SK-N-SH treated with all-trans-retinoic acid at 6 μM for 48 hours (cell line): ENCODE data around the gene PBX4.

ENCODE experiments used
- ATAC-seq: fragments of 200-7000 bp; cut with Tn5 transposase; 3 replicates; pipeline ENCODE4 v1.9.1; 2020; ENCODE audit warnings: mild to moderate bottlenecking, moderate library complexity
- BACH2 ChIP-seq: fragments of 250-450 bp; sonication (Bioruptor Pico); IDR thresholded peaks from 2 replicates; pipeline ENCODE4 v1.9.0; 2021; ENCODE audit warnings: mild to moderate bottlenecking, borderline replicate concordance
- CSDC2 ChIP-seq: fragments of 250-450 bp; sonication (Bioruptor Pico); IDR thresholded peaks from 2 replicates; pipeline ENCODE4 v1.5.0; 2020; ENCODE audit warnings: mild to moderate bottlenecking, moderate library complexity
- CSRNP3 ChIP-seq: fragments of 250-450 bp; sonication (Bioruptor Pico); IDR thresholded peaks from 2 replicates; pipeline ENCODE4 v1.5.1; 2021; ENCODE audit warnings: mild to moderate bottlenecking, moderate library complexity
- ESRRG ChIP-seq: fragments of 250-450 bp; sonication (Bioruptor Pico); IDR thresholded peaks from 2 replicates; pipeline ENCODE4 v1.6.1; 2021; ENCODE audit warnings: mild to moderate bottlenecking
- GLIS3 ChIP-seq: fragments of 250-450 bp; sonication (Bioruptor Pico); IDR thresholded peaks from 2 replicates; pipeline ENCODE4 v1.5.0; 2020; ENCODE audit warnings: mild to moderate bottlenecking, moderate library complexity
- ISL1 ChIP-seq: fragments of 250-450 bp; sonication (Bioruptor Pico); IDR thresholded peaks from 2 replicates; pipeline ENCODE4 v2.1.2; 2022; ENCODE audit warnings: mild to moderate bottlenecking, moderate library complexity
- OSR1 ChIP-seq: fragments of 250-450 bp; sonication (Bioruptor Pico); IDR thresholded peaks from 2 replicates; pipeline ENCODE4 v1.8.0; 2022; ENCODE audit warnings: moderate library complexity, mild to moderate bottlenecking, inconsistent platforms
- PATZ1 ChIP-seq: fragments of 250-450 bp; sonication (Bioruptor Pico); IDR thresholded peaks from 2 replicates; pipeline ENCODE4 v1.8.0; 2020; ENCODE audit warnings: mild to moderate bottlenecking, moderate library complexity, borderline replicate concordance
- PPARA ChIP-seq: fragments of 250-450 bp; sonication (Bioruptor Pico); IDR thresholded peaks from 2 replicates; pipeline ENCODE4 v1.5.0; 2020; ENCODE audit warnings: mild to moderate bottlenecking, borderline replicate concordance
- SNAI2 ChIP-seq: fragments of 250-450 bp; sonication (Bioruptor Pico); IDR thresholded peaks from 2 replicates; pipeline ENCODE4 v1.5.0; 2020; ENCODE audit warnings: mild to moderate bottlenecking, moderate library complexity
- TCF4 ChIP-seq: fragments of 250-450 bp; sonication (Bioruptor Pico); IDR thresholded peaks from 2 replicates; pipeline ENCODE4 v1.8.0; 2021; ENCODE audit warnings: mild to moderate bottlenecking, moderate library complexity, borderline replicate concordance
- TOX ChIP-seq: fragments of 250-450 bp; sonication (Bioruptor Pico); IDR thresholded peaks from 2 replicates; pipeline ENCODE4 v1.8.0; 2021; ENCODE audit warnings: mild to moderate bottlenecking, moderate library complexity, borderline replicate concordance
- ZC3H10 ChIP-seq: fragments of 250-450 bp; sonication (Bioruptor Pico); IDR thresholded peaks from 2 replicates; pipeline ENCODE4 v1.5.1; 2021; ENCODE audit warnings: mild to moderate bottlenecking, moderate library complexity
- ZNF70 ChIP-seq: fragments of 450-650 bp; formaldehyde crosslinking; IDR thresholded peaks from 2 replicates; pipeline ENCODE4 v1.5.0; 2020; ENCODE audit warnings: mild to moderate bottlenecking, moderate library complexity
- ZNF8 ChIP-seq: fragments of 450-650 bp; formaldehyde crosslinking; IDR thresholded peaks from 2 replicates; pipeline ENCODE4 v1.5.0; 2020; ENCODE audit warnings: mild to moderate bottlenecking, moderate library complexity
- TF ChIP-seq, protein P1 (sequence below): fragments of 250-450 bp; sonication (Bioruptor Pico); IDR thresholded peaks from 2 replicates; pipeline ENCODE4 v1.5.0; 2020; ENCODE audit warnings: mild to moderate bottlenecking, moderate library complexity
- TF ChIP-seq, protein P2 (sequence below): fragments of 250-450 bp; sonication (Bioruptor Pico); IDR thresholded peaks from 2 replicates; pipeline ENCODE4 v1.8.0; 2021; ENCODE audit warnings: low read depth, mild to moderate bottlenecking, moderate library complexity, borderline replicate concordance
- TF ChIP-seq, protein P3 (sequence below): fragments of 250-450 bp; sonication (Bioruptor Pico); IDR thresholded peaks from 2 replicates; pipeline ENCODE4 v1.5.1; 2020; ENCODE audit warnings: low read depth, mild to moderate bottlenecking, moderate library complexity

The PBX4 gene

DNA sequence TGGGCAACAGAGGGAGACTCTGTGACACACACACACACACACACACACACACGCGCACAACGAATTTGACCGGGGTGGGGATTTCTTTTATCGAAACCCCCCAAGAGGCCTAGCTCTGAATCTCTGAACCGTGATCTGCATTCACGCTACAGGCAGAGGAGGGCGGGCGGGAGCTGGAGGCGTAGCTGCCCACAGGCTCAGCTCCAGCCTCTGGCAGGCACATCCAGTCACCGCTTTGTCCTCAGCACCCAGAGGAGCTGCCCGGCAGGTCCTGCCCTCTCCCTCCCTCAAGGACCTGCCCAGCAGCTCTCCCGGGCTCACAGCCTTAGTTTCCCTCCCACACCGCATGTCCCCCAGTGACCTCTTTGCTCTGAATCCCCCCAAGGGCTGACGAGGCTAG is 60.4 kb downstream of the PBX4 start:
- ATAC-seq = no peak
- TF ChIP-seq ZC3H10 = no peak
- TF ChIP-seq, protein P1, sequence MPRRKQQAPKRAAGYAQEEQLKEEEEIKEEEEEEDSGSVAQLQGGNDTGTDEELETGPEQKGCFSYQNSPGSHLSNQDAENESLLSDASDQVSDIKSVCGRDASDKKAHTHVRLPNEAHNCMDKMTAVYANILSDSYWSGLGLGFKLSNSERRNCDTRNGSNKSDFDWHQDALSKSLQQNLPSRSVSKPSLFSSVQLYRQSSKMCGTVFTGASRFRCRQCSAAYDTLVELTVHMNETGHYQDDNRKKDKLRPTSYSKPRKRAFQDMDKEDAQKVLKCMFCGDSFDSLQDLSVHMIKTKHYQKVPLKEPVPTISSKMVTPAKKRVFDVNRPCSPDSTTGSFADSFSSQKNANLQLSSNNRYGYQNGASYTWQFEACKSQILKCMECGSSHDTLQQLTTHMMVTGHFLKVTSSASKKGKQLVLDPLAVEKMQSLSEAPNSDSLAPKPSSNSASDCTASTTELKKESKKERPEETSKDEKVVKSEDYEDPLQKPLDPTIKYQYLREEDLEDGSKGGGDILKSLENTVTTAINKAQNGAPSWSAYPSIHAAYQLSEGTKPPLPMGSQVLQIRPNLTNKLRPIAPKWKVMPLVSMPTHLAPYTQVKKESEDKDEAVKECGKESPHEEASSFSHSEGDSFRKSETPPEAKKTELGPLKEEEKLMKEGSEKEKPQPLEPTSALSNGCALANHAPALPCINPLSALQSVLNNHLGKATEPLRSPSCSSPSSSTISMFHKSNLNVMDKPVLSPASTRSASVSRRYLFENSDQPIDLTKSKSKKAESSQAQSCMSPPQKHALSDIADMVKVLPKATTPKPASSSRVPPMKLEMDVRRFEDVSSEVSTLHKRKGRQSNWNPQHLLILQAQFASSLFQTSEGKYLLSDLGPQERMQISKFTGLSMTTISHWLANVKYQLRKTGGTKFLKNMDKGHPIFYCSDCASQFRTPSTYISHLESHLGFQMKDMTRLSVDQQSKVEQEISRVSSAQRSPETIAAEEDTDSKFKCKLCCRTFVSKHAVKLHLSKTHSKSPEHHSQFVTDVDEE (CRISPR knock-in tag) = no peak
- no peak for TF ChIP-seq SNAI2 (CRISPR knock-in tag)
- TF ChIP-seq BACH2 (CRISPR knock-in tag) = no peak
- TF ChIP-seq CSDC2 (CRISPR knock-in tag) = no peak
- TF ChIP-seq ESRRG (CRISPR knock-in tag) = no peak
- TF ChIP-seq TCF4 (CRISPR knock-in tag) = no peak
- TF ChIP-seq CSRNP3 (CRISPR knock-in tag) = no peak
- TF ChIP-seq ZNF8 (CRISPR knock-in tag) = no peak
- TF ChIP-seq, protein P2, sequence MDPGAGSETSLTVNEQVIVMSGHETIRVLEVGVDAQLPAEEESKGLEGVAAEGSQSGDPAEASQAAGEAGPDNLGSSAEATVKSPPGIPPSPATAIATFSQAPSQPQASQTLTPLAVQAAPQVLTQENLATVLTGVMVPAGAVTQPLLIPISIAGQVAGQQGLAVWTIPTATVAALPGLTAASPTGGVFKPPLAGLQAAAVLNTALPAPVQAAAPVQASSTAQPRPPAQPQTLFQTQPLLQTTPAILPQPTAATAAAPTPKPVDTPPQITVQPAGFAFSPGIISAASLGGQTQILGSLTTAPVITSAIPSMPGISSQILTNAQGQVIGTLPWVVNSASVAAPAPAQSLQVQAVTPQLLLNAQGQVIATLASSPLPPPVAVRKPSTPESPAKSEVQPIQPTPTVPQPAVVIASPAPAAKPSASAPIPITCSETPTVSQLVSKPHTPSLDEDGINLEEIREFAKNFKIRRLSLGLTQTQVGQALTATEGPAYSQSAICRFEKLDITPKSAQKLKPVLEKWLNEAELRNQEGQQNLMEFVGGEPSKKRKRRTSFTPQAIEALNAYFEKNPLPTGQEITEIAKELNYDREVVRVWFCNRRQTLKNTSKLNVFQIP (CRISPR knock-in tag) = no peak

DNA sequence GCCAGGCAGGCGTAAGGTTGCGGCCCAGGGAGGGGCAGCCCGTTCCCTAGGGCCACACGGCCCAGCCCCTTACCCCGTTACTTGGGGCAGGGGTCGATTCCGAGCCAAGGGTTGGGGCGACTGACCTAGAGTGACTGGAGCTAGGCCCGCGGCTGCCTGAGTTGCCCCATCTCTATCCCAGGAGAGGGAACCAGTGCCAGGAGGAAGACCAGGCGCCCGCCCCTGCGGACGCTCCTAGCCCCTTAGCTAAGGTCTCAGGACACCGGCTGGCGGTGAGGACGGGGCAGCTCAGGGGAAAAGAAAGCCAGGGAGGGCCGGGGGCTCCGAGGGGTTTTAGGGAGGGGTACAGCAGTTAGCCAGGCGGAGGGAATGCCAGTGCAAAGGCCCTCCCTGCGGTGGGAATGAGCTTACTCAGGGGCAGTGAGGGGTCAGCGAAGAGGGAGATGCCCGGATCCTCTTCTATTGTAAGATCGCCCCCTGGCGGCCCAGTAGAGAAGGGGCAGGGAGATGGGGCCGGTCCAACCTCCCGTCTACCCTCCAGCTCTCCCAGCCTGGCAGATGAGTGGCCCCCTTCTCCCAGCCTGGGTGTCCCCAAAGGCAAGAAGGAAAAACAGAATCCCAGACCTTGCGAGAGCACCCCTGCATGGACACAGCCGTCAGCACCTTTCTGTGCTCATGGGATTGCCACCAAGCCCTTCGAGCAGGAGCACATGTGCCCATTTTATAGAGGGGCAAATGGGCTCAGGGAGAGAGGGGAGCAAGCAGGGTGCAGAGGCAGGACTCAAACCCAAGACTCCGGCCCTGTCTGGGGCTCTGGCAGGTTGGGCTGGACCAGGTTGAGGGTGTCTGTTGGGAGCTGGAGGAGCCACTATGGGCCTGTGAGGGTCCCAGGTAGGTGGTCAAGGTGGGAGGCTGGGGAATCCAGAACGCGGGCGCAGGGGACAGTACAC is 64.1 kb downstream of the PBX4 start:
- ATAC-seq = peak; percentile 65

More for the DNA sequence above, 64.1 kb downstream of the PBX4 start:
- no peak for TF ChIP-seq CSRNP3 (CRISPR knock-in tag)
- TF ChIP-seq, protein P1 (CRISPR knock-in tag) = no peak
- TF ChIP-seq ISL1 (CRISPR knock-in tag) = no peak
- TF ChIP-seq TCF4 (CRISPR knock-in tag) = no peak
- TF ChIP-seq, protein P3, sequence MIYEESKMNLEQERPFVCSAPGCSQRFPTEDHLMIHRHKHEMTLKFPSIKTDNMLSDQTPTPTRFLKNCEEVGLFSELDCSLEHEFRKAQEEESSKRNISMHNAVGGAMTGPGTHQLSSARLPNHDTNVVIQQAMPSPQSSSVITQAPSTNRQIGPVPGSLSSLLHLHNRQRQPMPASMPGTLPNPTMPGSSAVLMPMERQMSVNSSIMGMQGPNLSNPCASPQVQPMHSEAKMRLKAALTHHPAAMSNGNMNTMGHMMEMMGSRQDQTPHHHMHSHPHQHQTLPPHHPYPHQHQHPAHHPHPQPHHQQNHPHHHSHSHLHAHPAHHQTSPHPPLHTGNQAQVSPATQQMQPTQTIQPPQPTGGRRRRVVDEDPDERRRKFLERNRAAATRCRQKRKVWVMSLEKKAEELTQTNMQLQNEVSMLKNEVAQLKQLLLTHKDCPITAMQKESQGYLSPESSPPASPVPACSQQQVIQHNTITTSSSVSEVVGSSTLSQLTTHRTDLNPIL (CRISPR knock-in tag) = no peak
- no peak for TF ChIP-seq PATZ1 (CRISPR knock-in tag)
- no peak for TF ChIP-seq CSDC2 (CRISPR knock-in tag)
- TF ChIP-seq, protein P2 (CRISPR knock-in tag) = no peak
- TF ChIP-seq PPARA (CRISPR knock-in tag) = no peak
- no peak for TF ChIP-seq ZNF8 (CRISPR knock-in tag)
- no peak for TF ChIP-seq ZNF70 (CRISPR knock-in tag)
- TF ChIP-seq OSR1 (CRISPR knock-in tag) = no peak
- no peak for TF ChIP-seq GLIS3 (CRISPR knock-in tag)
- no peak for TF ChIP-seq TOX (CRISPR knock-in tag)
- TF ChIP-seq ZC3H10 = no peak
